Measurements from ENCODE around the gene GRID1. TPM values are rescaled to one million over a fixed set of nuclear protein-coding genes. Genes with fewer than 3 reads are reported as not detected.

The GRID1 gene
- total RNA-seq, 1 donor from 2014 or later: 0.75 TPM

DNA sequence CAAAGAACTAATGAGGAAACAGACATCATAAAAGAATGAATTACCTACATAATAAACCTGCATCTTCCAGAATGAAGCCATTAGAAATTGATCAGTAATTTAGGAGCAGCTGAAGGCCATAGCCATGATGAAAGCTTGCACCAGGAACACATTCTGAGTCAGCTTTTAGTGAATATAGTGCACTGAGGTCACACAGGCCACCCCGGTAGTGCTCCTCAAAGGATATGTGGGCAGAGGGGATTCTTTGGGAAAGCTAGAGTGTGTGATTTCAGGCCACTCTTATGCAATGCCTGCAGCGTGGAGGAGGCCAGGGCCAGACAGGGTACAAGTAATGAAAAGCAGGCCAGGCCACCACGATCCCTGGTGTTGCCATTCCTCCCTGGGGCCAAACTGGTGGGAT is 451.9 kb downstream of the GRID1 start:
- Histone ChIP-seq H4K20me1 (ENCODE audit: insufficient read depth, low read length) (no peaks in the 10 kb centered on the region), H3K9ac (ENCODE audit: low read length) (no peak overlapping the region), H3K4me2 (ENCODE audit: low read length) (no peak overlapping the region), H3K36me3 (ENCODE audit: insufficient read depth, low read length) (no peaks in the 10 kb centered on the region), H3K27me3 (ENCODE audit: insufficient read depth, low read length) (no peaks in the 10 kb centered on the region), H2AFZ (ENCODE audit: low read depth, low read length) (no peak overlapping the region), H3K4me1 (ENCODE audit: insufficient read depth, low read length) (no peaks in the 10 kb centered on the region), H3K79me2 (ENCODE audit: insufficient read depth, low read length) (no peaks in the 10 kb centered on the region), H3K27ac (ENCODE audit: low read depth, low read length) (no peak overlapping the region), H3K4me3 (ENCODE audit: insufficient read depth, low read depth, low read length) (no peak overlapping the region), H3K9me3 (ENCODE audit: insufficient read depth, low read depth, low read length) (peaks cover 4% of the 10 kb centered on the region)
- DNase-seq (ENCODE audit: low read depth): no peak
- no peak overlapping the region for H3K4me3 Mint-ChIP-seq (ENCODE audit: unreplicated experiment)
- TF ChIP-seq, protein P1, sequence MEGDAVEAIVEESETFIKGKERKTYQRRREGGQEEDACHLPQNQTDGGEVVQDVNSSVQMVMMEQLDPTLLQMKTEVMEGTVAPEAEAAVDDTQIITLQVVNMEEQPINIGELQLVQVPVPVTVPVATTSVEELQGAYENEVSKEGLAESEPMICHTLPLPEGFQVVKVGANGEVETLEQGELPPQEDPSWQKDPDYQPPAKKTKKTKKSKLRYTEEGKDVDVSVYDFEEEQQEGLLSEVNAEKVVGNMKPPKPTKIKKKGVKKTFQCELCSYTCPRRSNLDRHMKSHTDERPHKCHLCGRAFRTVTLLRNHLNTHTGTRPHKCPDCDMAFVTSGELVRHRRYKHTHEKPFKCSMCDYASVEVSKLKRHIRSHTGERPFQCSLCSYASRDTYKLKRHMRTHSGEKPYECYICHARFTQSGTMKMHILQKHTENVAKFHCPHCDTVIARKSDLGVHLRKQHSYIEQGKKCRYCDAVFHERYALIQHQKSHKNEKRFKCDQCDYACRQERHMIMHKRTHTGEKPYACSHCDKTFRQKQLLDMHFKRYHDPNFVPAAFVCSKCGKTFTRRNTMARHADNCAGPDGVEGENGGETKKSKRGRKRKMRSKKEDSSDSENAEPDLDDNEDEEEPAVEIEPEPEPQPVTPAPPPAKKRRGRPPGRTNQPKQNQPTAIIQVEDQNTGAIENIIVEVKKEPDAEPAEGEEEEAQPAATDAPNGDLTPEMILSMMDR (IDR thresholded peaks at IDR 0.05; ENCODE audit: insufficient read depth, low read depth, low read length): no peak
- no peak for FAIRE-seq
- no peaks in the 10 kb centered on the region for H3K9me3 Mint-ChIP-seq (ENCODE audit: unreplicated experiment)
- no peaks in the 10 kb centered on the region for H3K36me3 Mint-ChIP-seq (ENCODE audit: low read depth, unreplicated experiment)
- peaks cover 6% of the 10 kb centered on the region for H3K27me3 Mint-ChIP-seq (ENCODE audit: low read depth, unreplicated experiment)
- no peak overlapping the region for H3K27ac Mint-ChIP-seq (ENCODE audit: unreplicated experiment)
- H3K4me1 Mint-ChIP-seq (ENCODE audit: low read depth, unreplicated experiment): peaks cover 2% of the 10 kb centered on the region

DNA sequence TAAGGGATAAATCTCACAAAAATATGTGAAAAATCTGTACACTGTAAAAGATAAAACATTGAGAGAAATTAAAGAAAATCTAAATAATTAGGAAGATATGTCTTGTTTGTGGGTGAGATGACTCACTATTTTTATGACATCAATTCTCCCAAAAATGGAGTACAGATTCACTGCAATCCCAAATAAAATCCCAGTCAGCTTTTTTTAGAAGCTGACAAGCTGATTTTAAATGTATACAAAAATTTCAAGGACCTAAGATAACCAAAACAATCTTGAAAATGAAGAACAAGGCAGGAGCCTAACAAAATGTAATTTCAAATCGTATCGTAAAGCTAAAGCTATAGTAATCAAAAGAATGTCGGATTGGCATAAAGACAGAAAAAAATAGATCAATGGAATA is 458.1 kb downstream of the GRID1 start:
- Mint-ChIP-seq H3K36me3 (ENCODE audit: low read depth, unreplicated experiment) (no peaks in the 10 kb centered on the region), H3K27me3 (ENCODE audit: low read depth, unreplicated experiment) (peaks cover 2% of the 10 kb centered on the region), H3K4me1 (ENCODE audit: low read depth, unreplicated experiment) (no peaks in the 10 kb centered on the region), H3K9me3 (ENCODE audit: unreplicated experiment) (no peaks in the 10 kb centered on the region), H3K4me3 (ENCODE audit: unreplicated experiment) (no peak overlapping the region), H3K27ac (ENCODE audit: unreplicated experiment) (no peak overlapping the region)
- Histone ChIP-seq H3K4me1 (ENCODE audit: insufficient read depth, low read length) (no peaks in the 10 kb centered on the region), H3K27ac (ENCODE audit: low read depth, low read length) (no peak overlapping the region), H3K4me3 (ENCODE audit: insufficient read depth, low read depth, low read length) (no peak overlapping the region), H3K79me2 (ENCODE audit: insufficient read depth, low read length) (no peaks in the 10 kb centered on the region), H4K20me1 (ENCODE audit: insufficient read depth, low read length) (no peaks in the 10 kb centered on the region), H3K36me3 (ENCODE audit: insufficient read depth, low read length) (no peaks in the 10 kb centered on the region), H3K27me3 (ENCODE audit: insufficient read depth, low read length) (no peaks in the 10 kb centered on the region), H2AFZ (ENCODE audit: low read depth, low read length) (no peak overlapping the region), H3K9ac (ENCODE audit: low read length) (no peak overlapping the region), H3K4me2 (ENCODE audit: low read length) (no peak overlapping the region), H3K9me3 (ENCODE audit: insufficient read depth, low read depth, low read length) (no peaks in the 10 kb centered on the region)
- TF ChIP-seq, protein P1 (IDR thresholded peaks at IDR 0.05; ENCODE audit: insufficient read depth, low read depth, low read length): no peak
- TF ChIP-seq EZH2 (IDR thresholded peaks at IDR 0.05; ENCODE audit: insufficient read depth, low read length): no peak
- FAIRE-seq: no peak
- no peak for DNase-seq (ENCODE audit: low read depth)

DNA sequence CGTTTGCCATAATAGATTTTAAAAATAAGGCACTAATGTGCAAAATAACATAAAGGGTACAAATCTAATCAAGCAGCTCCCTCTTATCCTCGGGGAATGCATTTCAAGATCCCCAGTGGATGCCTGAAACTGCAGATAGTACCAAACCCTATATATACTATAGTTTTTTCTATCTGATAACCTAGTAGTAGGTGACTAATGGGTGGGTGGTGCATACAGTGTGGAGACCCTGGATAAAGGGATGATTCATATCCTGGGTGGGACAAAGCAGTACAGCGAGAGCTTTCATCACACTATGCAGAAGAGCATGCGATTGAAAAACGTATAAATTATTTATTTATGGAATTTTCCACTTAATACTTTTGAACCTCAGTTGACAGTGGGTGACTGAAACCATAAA is 464.5 kb downstream of the GRID1 start:
- Histone ChIP-seq H3K36me3 (ENCODE audit: insufficient read depth, low read length) (no peaks in the 10 kb centered on the region), H3K4me2 (ENCODE audit: low read length) (no peak overlapping the region), H3K4me1 (ENCODE audit: insufficient read depth, low read length) (no peaks in the 10 kb centered on the region), H3K9ac (ENCODE audit: low read length) (no peak overlapping the region), H2AFZ (ENCODE audit: low read depth, low read length) (no peak overlapping the region), H4K20me1 (ENCODE audit: insufficient read depth, low read length) (no peaks in the 10 kb centered on the region), H3K27ac (ENCODE audit: low read depth, low read length) (no peak overlapping the region), H3K27me3 (ENCODE audit: insufficient read depth, low read length) (no peaks in the 10 kb centered on the region), H3K9me3 (ENCODE audit: insufficient read depth, low read depth, low read length) (no peaks in the 10 kb centered on the region), H3K79me2 (ENCODE audit: insufficient read depth, low read length) (no peaks in the 10 kb centered on the region), H3K4me3 (ENCODE audit: insufficient read depth, low read depth, low read length) (no peak overlapping the region)
- Mint-ChIP-seq H3K27ac (ENCODE audit: unreplicated experiment) (no peak overlapping the region), H3K4me3 (ENCODE audit: unreplicated experiment) (no peak overlapping the region), H3K27me3 (ENCODE audit: low read depth, unreplicated experiment) (no peaks in the 10 kb centered on the region), H3K4me1 (ENCODE audit: low read depth, unreplicated experiment) (no peaks in the 10 kb centered on the region), H3K9me3 (ENCODE audit: unreplicated experiment) (no peaks in the 10 kb centered on the region), H3K36me3 (ENCODE audit: low read depth, unreplicated experiment) (no peaks in the 10 kb centered on the region)
- FAIRE-seq (no peak), DNase-seq (ENCODE audit: low read depth) (peak; percentile 12)
- TF ChIP-seq EZH2 (IDR thresholded peaks at IDR 0.05; ENCODE audit: insufficient read depth, low read length): no peak
- TF ChIP-seq, protein P1 (IDR thresholded peaks at IDR 0.05; ENCODE audit: insufficient read depth, low read depth, low read length): no peak
